Hematopoietic multipotent progenitor cell treated with erythropoietin and hydrocortisone succinate and interleukin-3 and kit ligand, for 17 days (in vitro differentiated cells): ENCODE data around the gene LIMA1.

Experiments
- DNase-seq: peaks from one replicate; pipeline ENCODE4 v3.0.0-alpha.2; 2015; ENCODE audit warnings: low spot score

Gene LIMA1

DNA sequence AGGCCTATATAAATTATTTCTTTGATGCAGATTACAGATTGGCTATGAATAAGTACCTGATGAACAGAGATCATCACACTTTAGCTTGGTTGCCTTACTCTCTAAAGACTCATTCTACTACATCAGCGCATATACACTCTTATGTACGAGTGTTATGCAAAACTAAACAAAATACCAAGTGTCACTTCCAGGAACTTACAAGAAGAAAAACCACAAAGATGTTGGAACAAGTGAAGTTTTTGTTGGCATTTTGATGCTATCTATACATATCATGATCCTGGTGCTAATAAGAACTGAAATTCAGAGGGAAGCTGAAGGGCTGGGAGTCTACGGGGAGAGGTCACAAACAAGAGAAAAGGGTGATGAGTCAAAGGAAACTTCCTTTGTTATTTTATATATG, 68.3 kb downstream of the LIMA1 start:
- no peak for DNase-seq

DNA sequence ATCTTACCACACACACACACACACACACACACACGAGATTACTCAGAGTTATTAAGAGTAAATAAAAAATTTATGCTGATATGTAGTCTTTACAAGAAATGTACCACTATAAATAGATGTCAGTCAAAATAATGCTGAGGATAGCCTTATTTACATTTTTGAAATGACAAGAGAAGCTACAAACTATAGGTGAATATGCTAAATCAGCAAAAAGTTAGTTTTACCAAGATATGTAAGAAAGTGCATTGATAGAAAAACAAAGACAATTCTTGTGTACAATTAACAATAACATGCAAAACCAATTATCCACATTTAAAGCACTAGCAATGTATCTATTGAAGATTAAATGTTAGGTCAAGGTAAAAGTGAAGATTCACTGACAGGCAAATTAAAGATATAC, 69.3 kb downstream of the LIMA1 start:
- DNase-seq, result no peak

DNA sequence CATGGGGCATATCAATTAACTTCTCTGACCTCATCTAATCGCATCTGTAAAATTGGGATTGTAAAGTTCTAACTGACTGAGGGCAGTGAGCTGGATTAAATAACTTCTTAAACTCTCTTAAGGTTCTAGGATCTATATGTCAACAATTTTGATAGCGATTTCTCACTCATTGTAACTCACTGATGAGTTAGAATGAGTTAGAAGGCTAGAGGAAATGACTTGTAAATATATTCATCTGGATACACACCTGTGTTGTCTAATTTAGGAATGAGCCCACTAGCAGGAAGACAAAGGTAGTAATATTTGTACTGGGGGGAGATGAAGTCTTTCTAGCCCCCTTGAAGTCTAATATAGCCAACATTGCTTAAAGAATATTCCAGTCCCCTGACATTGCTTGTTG, 69.9 kb downstream of the LIMA1 start:
- no peak for DNase-seq

DNA sequence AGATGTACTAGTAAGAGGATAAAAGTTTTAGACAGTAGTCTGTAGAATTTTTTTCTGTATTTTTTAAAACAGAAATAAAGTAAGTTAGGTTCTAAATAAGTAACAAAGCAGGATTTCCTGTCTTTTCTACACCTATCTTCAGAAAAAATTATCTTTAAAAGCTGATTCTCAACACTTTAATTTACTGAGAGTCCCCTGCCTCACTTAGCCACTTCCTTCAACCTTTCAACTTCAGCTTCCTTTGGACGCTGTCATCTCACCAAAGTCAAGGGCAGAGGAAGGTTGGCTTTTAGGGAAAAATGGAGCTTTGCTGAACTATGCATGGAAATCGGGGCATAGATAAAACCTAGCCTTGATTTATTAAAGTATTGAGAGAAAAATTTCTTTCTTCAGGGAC, 71.3 kb downstream of the LIMA1 start:
- no peak for DNase-seq

DNA sequence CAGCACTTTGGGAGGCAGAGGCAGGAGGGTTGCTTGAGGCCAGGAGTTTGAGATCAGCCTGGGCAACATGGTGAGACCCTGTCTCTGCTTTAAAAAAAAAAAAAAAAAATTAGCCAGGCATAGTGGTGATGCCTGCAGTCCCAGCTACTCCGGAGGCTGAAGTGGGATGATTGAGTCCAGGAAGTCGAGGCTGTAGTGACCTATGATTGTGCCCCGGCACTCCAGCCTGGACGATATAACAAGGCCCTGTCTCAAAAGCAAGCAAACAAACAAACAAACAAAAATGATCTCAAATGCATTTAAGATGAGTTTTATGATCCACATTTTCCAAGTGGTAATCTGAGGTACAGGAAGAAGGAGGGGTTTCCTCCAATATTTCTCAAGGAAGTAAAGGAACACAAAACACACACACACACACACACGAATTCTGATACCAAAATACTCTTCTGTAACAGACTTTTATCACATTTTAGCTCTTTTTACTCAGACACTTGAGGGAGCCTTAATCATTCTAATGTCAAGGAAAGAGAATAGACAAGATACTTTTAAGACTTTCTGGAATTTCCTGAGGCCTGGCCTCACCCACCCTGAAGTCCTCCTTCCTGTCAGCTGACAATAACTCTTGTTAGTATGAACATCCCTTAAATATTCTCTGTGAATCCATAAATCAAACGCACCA, 71.8 kb downstream of the LIMA1 start:
- no peak for DNase-seq

DNA sequence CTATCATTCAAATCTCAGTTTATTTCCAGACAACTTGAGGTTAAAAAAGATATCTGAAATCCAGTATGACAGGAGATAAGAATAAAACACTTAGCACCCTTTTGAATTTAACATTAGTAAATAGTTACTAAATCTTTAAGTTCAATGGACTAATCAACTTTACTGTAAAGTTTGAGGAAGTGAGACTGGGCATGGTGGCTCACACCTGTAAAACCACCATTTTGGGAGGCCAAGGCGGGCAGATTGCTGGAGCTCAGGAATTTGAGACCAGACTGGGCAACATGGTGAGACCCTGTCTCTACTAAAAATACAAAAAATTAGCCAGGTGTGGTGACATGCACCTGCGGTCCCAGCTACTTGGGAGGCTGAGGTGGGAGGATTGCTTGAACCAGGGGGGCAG, 75.9 kb downstream of the LIMA1 start:
- DNase-seq, result no peak

DNA sequence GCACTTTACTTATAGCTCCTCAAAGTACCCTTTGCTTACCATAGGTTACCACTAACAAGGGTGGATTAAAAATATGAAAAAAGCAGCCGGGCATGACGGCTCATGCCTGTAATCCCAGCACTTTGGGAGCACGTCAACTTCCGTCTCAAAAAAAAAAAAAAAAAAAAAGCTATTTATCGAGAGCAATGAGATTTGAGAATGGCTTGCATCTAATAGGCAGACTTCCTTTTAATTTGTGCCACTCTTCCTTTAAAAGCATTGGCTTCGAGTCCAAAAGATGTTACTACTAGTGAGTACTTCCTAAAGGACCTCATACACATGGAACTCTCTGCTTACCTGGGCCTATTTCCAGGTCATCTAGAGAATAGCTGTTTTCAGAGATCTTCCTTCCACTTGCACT, 77.7 kb downstream of the LIMA1 start:
- DNase-seq, result no peak

DNA sequence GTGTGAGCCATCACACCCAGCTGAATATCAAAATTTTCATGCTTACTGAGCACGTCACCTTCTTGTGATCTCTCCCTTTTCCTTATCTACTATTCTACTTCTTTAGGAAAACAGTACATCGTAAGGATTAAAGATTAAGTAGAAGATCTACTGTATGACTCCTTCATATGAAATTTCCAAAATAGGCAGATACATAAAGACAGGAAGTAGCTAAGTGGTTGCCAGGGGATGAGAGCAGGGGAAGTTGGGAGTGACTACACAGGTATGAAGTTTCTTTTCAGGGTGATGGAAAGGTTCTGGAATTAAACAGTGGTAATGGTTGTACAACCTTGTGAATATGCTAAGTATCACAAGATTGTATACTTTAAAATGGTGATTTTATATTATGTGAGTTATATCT, 79.6 kb downstream of the LIMA1 start:
- no peak for DNase-seq

DNA sequence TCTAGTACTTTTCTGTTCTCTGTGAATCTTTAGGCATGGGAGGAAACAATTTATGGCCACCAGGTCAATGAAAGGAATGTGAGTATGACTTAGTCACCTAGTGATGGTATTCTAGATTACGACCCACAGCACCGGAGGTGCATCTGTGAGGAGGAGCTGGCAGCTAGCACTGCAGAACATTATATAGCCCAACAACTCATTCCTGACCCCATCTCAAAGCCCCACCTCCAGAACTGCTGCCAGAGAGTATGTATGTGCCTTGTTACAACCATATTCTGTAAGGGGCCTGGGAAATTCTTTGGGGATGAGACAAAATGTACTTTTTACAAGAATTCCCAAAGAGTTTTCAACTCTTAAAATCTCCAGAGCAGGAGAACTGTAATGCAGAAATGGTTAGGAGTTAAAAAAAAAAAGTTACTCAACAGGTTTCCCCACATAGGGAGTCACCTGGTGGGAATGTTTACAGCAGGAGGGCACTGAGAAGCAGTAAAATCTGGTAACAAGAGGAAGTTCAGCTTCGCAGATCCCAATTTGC, 81.3 kb downstream of the LIMA1 start:
- DNase-seq, result no peak

DNA sequence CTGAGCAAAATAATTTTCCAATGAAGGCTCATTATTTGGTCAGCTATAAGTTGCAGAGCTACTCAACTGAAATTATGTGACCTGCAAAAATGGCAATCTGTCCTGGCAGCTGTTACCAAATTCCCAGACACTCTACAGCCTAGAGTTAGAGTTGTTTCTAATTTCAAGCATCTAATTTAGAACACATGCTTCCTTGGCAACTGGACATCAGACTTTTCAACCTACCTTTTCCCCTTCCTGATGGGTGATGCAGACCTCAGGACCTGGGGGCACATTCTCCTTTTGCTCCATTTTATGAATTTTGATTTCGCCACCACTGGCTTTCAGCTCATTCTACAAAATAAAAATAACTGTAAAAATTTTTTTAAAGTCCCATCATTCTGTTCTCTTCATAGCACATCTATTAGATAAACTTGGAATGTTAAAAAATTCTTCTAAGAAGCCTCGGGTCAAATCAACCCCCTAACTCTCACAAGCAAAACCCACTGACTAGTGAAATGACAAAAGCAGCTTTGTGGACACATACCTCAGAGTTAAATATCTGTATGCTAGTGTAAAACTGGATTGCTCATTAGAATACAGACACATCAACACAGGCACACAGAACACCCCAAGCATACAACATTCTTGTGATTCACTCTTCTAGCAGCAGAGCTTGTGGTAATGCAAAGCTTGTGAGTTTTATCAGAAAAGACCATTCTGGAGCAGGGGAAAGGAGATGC, 82.6 kb downstream of the LIMA1 start:
- DNase-seq, result no peak

DNA sequence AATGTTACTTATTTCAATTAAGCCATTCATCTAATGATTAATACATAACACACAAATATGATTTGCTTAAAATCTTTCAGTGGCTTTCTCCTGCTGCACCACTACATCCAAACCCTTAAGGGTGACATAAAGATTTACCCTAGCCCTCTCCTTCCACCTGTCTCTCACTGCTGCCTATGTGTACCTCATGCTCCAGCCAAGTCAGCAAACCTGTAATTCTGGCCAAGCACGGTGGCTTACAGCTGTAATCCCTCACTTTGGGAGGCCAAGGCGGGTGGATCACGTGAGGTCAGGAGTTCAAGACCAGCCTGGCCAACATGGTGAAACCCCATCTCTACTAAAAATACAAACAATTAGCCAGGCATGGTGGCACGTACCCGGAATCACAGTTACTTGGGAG, 84.5 kb downstream of the LIMA1 start:
- no peak for DNase-seq

DNA sequence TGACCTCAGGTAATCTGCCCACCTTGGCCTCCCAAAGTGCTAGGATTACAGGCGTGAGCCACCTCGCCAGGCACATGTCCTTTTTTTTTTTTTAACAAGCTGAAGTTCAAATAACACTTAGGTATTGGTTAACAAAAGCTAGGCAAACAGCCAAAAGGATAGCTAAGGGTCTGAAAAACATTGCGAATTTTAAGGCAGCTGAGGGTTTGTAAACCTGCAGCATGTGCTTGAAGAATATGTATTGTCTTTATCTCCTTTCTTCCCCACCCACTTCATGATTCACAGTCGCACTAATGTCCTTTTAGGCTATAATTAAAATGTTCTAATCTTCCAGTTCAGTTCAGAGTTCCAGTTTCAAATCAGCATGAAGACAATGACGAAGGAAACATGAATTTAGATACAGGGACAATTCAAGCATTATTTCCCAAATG, 86.0 kb downstream of the LIMA1 start:
- no peak for DNase-seq

DNA sequence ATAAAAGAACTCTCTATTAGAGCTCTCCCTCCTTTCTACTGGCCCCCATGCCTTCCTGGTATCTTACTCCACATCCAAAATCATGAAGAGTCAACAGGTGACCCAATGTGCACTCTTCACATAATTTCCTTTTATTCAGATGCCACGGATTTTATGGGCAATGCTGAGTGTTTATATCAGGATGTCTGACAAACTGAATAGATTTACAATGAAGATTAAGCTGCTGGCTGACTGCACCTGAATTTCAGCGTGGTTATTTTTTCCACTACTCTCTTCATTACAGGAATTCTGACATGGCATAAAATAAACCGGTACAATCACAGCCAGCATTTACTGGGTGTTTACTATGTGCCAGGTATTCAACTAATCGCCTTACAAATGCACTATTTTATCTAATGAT, 86.8 kb downstream of the LIMA1 start:
- no peak for DNase-seq

DNA sequence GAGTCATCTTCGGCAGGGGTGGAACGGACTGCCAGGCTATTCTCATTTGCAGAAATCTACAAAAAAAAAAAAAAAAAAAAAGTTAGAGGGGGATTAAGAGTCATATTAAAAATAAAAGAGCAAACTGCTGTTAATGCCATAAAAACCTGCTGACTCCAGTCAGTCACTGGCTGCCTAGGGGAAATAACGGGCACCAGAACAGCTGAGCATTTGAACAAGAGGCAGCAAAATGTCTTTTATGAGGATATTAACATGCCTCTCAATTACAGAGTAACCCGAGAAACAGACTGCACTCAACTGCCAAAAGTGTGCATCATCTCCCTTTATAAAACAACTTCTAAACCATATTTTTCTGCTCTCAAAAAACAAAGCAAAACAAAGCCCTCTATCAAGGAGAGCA, 87.5 kb downstream of the LIMA1 start:
- DNase-seq, result no peak

DNA sequence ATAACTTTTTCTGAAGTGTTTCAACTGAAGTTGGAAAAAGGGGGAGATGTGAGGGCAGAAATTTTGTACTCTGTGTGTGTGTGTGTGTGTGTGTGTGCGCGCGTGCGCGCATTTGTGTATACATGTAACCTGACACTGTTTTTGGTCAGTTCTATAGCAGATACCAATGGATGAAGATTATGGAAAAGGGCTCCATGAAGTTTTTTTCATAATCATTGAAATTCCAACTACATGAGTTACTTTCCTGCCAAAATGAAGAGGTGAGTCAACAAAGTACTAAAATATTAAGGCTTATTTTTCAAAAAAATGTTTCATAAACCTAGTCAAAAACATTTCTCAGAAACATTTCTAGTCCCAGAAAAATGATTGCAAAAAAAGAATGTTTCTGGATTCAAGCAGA, 90.4 kb downstream of the LIMA1 start:
- DNase-seq, result no peak

DNA sequence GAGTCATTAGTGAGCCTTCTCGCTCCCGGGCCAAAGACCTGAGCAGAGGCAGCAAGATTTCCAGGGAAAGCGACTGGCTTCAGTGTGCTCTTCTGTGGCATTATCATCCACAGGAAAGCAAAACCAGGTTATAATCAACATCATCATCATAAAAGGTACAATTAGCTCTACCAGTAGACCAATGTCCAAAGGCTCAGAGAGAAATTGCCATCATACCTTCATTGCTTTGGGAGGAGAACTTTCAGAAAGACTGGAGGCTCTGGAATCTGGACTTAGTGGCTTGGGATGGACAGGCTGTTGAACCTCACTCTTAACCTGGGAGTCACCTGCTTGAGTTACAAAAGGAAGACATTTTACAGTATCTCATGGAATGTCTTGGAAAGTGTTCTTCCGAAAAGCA, 91.1 kb downstream of the LIMA1 start:
- DNase-seq, result no peak

DNA sequence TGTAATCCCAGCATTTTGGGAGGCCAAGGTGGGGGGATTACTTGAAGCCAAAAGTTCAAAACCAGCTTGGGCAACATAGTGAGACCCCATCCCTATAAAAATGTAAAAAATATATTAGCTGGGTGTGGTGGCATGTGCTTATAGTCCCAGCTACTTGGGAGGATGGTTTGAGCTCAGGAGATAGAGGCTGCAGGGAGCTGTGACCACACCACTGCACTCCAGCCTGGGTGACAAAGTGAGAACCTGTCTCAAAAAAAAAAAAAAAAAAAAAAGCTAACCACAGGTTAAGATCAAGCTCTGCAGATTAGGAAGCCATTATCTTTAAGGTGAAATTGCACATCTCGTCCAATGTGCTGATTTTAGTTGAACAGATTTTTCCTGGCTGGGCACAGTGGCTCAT, 92.5 kb downstream of the LIMA1 start:
- DNase-seq, result no peak

DNA sequence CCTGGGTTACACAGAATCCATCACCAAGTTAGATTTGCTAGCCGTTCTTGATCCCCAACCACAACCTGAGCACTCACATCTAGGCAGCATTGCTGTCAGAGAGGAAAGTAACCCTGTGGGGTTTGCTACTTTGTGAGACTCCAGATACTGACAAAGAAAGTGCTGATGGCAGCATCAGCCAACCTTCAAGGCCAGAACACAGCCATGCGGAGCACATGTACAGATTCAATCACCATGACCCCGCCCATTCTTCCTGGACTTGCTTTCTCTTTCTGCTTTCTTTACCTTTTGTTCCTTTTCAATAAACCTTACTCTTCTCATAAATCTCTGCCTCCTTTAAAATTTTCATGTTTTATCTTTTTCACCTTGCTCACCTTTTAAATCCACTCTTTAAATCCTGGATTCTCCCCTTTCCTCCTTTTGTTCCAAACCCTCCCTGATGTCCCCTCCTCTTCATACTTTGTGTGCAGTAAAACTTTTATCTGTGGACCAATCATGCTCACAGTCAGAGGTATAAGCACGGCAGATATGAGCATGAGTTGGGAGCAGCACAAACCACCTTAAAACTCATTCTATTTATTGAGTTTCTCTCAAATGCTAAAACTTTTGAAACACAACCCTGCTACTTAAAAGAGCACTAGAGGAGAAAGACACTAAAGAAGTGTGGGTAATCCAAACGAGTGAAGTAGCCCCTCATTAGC, 94.3 kb downstream of the LIMA1 start:
- no peak for DNase-seq

DNA sequence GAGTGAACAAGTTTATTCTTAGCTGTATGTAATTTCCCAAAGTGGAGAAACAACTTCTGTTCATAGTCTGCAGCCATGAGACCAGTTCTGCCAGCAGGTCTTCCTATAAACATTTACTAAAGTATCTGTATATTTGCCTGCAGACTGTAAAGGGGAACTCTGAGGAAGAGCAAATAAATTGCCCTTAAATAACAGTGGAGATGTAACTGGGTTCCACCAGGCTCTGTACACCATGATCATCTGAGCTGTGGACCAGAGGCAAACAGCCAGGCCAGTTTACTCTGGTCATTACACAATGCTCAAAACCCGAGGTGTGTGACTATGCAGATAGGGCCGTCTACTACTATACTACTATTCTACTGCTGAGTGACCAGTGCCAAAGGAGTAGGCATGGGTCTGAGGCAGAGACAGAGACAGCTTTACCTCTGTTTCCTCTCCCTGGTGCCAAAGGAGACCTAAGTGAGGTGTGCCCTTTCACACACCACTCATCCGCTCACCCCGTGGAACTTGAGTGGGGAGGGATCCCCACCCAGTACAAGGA, 95.0 kb downstream of the LIMA1 start:
- DNase-seq, result no peak

DNA sequence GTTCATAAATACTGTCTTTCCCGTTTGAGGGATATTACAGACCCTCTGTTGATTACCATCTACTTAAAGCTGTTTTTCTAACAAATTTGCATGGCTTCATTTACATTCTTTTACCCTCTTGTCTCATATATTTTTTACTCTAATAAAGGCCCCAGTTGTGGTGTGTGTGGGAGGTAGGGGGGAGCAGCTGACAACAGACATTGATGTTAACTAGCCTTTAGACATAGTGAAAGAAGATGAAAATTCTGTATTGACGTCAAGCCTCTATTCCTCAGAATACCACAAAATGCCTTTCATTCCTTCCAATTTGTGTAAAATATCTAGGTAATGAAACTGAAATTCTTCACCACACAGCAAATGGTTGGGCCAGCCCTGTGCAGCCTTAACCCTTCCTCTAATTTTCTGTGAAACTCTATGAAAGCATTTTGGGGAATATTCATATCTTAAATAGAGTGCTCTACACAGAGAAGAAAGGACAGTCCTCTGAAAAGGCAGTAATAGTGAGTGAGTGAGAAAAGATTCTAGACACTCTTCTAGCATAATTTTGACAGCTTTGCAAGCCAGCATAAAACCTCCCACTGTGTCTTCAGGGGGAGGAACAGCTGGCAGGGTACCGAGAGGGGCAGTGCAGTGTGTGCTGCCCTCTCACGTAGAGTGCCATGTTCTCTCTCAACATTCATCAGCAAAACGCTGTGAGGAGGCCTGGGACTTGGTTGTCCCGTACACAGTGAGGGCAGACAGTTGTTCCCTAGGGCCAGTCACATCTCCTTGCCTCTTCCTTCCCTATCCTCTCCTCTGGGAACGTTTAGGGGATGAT, 96.0 kb downstream of the LIMA1 start:
- DNase-seq, result no peak

DNA sequence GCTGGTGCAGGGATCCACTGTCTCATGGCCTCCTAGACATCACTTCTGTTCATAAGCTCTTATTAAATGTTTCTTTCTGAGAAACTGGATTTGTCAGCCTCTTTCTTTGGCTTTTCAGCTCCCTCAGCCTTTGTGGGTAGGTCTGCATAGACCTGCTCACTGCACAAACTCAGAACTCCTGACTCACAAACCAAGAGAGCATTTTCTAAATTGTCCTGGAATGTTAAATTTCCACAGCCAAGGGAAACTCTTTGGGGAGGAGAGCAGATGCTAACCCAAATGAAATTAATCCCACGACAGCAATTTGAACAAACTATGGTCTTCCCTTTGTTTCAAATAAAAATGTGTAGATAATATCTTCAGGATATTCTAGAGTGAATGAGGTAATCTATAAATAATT, 96.6 kb downstream of the LIMA1 start:
- DNase-seq, result no peak
